ENCODE measurements around the gene CAPN1. TPM values are rescaled to one million over a fixed set of nuclear protein-coding genes. Genes with fewer than 3 reads are reported as not detected.

Gene CAPN1
- total and polyA plus RNA-seq, 9 of the 15 experiments (the other 6 are each of a cell fraction or from before 2014, with no cell fraction given) = 3.5 to 199 (median 61.6) TPM

GRCh38 chr11:65148657-65149056 is 33.1 kb upstream of the CAPN1 start:
- ChIA-PET POLR2A (interaction anchor here (1.1 to 7.6 kb wide), 4 partner anchors 10 to 22 kb away, joined by 3 to 75 read pairs (median 5); partner anchors contain the start of genes SPDYC and SYVN1), CTCF (ENCODE audit: low intra/inter-chr PET ratio) (no interaction called here)
- H3K9me3 ChIP-seq (replicated peaks; ENCODE audit: control insufficient read depth, insufficient read depth, low read depth, low read length) = no peaks in the 10 kb centered on the region; the same call in 1 of the 2 replicates
- FAIRE-seq (no peak), DNase-seq (ENCODE audit: extremely low read depth in 1 of 4, low spot score in 3 of 4) (no peak), ATAC-seq (no peak)
- H3K4me1 ChIP-seq (replicated peaks in 1 of 2; ENCODE audit: control insufficient read depth in 2 of 2, insufficient read depth in 2 of 2, low read length in 2 of 2) = peaks cover 20 to 26% of the 10 kb centered on the region in 2 experiments
- no peak overlapping the region for H3K4me3 ChIP-seq
- in situ Hi-C loops (cut with MboI) = no loop called here
- H4K20me1 ChIP-seq (replicated peaks; ENCODE audit: control insufficient read depth, insufficient read depth, low read length) = no peaks in the 10 kb centered on the region
- no peaks in the 10 kb centered on the region for H3K36me3 ChIP-seq (ENCODE audit: control insufficient read depth, insufficient read depth, low read length)
- no peak overlapping the region for H3K9ac ChIP-seq (ENCODE audit: insufficient read depth in 1 of 2, low read depth in 2 of 2, low read length in 2 of 2)
- H3K9me1 ChIP-seq (ENCODE audit: control insufficient read depth, insufficient read depth, low read length) = no peaks in the 10 kb centered on the region
- no peaks in the 10 kb centered on the region for H3K79me2 ChIP-seq (ENCODE audit: control insufficient read depth, insufficient read depth, low read length)
- no peaks in the 10 kb centered on the region for H3K27me3 ChIP-seq (ENCODE audit: control insufficient read depth in 2 of 2, insufficient read depth in 2 of 2, low read length in 2 of 2)
- H3K27ac ChIP-seq (ENCODE audit: extremely low read depth, low read depth, low read length) = no peak overlapping the region
- intact Hi-C loops (cut with micrococcal nuclease) = no loop called here
- no peak overlapping the region for H3K4me2 ChIP-seq (ENCODE audit: insufficient read depth, low read length)
- BruUV-seq (replicated peaks) = no TSS peak
- WGBS (ENCODE audit: insufficient coverage, low coverage, missing lambda C conversion rate) = 76% methylated on average over 5 of the region's 5 CpGs
- no peak overlapping the region for H2AFZ ChIP-seq (ENCODE audit: low read depth, low read length)
- TF ChIP-seq HIVEP1 (CRISPR knock-in tag; IDR thresholded peaks at IDR 0.05) (no peak), KLF13 (tag; IDR thresholded peaks at IDR 0.05; ENCODE audit: borderline replicate concordance, low read depth) (no peak), SMARCA5 (IDR thresholded peaks at IDR 0.05) (no peak), L3MBTL2 (IDR thresholded peaks at IDR 0.05) (no peak), ZNF609 (CRISPR knock-in tag; IDR thresholded peaks at IDR 0.05; ENCODE audit: borderline replicate concordance) (no peak), ZNF3 (CRISPR knock-in tag; IDR thresholded peaks at IDR 0.05) (no peak), ETV1 (tag; conservative IDR thresholded peaks at IDR 0.05; ENCODE audit: low read depth) (no peak), ELK1 (CRISPR knock-in tag; IDR thresholded peaks at IDR 0.05) (no peak), IRF1 (CRISPR knock-in tag; IDR thresholded peaks at IDR 0.05; ENCODE audit: borderline replicate concordance) (no peak), MLX (CRISPR knock-in tag; conservative IDR thresholded peaks at IDR 0.05) (no peak), SETDB1 (IDR thresholded peaks at IDR 0.05; ENCODE audit: low read length) (no peak), TARDBP (IDR thresholded peaks at IDR 0.05) (no peak), ZFP91 (CRISPR knock-in tag; IDR thresholded peaks at IDR 0.05) (no peak)

Measured in K562 (cell line).